NCI-H146 treated with DMSO at 0.1 percent for 48 hours (cell line): Measurements from ENCODE around the gene PHLDB2.
"Not testable (repeated sequence)": the region's sequence is repeated elsewhere in the genome, so short reads cannot be mapped to it uniquely, and the experiment has no call there.

Experiments used
- DNase-seq: peaks from one replicate; lab custom pipeline; 2025; ENCODE audit not compliant: unreplicated experiment; lab: John Stamatoyannopoulos, UW

The PHLDB2 gene

DNA sequence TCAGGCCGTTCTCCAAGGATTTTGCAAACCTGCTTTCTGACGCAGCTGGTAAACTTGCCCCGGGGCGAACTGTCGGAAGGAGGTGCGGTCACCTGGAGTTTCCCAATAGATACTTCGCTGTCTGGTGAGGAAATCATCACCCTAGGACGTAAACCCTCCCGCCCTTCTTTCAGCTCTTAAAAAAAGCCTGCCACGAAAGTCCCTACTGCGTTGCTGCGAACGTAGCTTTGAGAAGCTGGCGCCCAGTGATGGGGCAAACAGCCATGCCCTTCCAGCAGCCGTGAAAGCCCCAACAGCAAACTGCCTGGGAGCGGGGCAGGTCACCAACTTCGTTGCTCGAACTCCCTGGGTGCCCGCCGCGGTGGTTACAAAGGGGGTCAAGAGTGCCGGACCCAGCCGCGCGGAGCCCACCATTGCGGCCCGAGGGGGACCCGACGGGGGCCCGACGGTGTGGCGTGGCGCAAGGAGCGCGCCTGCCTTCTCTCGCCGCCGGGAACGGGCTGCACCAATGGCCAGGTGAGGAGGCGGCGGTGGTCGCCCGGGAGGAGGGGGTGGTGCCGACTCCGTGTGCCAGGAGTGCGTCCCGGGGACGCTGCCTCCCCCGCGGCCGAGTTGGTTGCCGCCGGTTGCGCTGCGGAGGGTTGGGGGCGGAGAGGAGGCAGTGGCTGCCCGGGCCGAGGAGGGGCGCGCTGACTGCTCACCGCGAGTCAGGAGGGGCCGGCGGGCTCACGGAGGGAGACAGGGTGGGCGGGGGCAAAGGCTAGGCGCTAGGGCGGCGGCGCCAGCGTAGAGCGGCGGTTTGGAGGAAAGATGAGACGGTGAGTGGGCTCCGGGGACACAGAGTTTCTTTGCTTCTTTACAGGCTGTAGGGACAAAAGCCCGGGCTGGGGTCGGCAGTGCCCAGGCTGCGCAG, at the start of gene PHLDB2:
TSS of gene PHLDB2 (plus strand) at position 205 of the 913 bp plus-strand sequence. CDS start 24,813 bp downstream, outside the sequence.
- DNase-seq, result peak; percentile 82

DNA sequence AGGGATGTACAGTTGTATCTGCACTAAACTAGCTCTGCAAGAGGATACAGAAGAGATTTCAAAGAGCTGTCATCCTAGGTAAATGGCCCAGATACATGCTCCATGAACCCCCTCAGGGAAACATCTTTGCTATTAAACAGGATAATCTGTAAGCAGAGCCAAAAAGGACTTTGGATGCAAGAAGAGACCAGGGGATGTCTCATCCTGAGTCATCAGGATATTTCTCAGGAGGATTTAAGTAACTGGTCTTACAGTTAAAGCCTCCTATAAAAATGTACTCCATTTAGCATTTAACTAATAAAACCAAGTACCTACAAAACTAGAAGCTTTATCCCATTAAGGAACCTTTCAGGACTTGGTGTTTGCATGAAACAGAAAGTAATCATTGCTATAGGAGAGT, 48.2 kb upstream of the PHLDB2 start:
- DNase-seq, result no peak

DNA sequence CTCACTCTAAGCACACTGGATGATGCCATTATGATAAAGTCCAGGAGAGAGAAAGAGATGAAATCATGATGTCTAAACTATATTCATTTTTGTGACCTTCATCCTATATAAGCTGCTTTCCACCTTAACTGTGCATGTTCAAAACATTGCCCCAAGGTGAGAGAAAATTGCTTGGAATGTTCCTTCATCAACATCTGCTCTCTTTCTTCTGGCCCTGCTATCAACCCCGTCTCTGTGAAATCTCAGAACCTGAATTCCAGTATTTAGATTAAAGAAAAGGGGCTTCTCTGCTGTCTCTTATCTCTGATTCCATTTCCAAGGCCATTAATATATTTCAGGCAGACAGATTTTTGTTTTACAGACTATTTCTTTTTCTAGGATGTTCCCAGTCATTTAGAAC, 47.3 kb upstream of the PHLDB2 start:
- no peak for DNase-seq

DNA sequence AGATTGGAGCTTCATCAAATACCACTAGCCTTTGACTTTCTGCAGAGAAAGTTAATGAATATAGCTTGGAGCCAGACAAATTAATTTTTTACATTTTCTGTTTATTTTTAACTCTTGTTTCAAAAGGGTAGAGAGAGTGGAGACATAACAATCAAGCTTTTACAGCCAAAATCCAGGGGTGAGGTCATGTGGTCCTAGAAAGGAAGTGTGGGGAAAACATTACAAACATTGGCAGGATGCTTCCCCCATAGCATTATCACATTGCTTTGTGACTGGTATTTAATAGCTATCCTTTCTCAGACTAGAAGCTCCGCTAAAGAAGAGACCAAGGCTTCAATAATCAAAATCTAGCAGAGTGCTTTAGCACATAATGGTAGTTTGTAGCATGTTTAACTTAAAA, 46.4 kb upstream of the PHLDB2 start:
- no peak for DNase-seq

DNA sequence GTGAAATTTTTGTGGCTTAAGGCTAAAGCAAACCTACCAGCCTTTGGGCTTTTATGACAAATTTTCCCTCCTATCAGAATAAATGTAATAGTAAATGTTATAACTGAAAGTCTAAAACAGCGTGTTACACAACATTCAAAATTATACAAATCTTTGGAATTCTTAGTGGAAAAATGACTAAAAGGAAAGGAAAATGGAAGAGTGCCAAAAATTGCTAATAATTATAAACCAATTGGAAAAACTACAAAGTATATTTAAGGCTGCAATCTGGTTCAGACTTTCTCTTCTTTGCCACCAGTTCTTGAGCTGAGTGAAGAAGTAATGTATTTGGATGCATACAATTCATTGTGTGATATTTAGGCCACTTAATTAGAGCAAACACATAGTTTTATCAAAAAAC, 45.6 kb upstream of the PHLDB2 start:
- DNase-seq, result no peak

DNA sequence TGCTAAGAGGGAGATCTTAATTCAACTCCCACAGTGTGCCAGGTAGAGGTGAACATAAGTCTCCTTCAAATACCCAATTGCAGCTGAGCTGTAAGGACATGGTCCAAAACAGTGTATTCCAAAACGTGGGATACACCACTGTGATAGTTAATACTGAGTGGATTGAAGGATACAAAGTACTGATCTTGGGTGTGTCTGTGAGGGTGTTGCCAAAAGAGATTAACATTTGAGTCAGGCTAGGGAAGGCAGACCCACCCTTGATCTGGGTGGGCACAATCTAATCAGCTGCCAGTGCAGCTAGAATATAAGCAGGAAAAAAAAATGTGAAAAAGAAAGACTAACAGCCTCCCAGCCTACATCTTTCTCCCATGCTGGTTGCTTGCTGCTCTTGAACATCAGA, 45.1 kb upstream of the PHLDB2 start:
- no peak for DNase-seq

DNA sequence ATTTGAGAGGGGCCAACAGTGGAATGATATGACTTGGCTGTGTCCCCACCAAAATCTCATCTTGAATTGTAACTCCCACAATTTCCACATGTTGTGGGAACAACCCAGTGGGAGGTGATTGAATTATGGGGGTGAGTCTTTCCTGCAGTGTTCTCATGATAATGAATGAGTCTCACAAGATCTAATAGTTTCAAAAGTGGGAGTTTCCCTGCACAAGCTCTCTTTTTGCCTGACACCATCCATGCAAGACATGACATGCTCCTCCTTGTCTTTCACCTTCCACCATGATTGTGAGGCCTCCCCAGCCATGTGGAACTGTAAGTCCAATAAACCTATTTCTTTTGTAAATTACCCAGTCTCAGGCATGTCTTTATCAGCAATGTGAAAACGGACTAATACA, 42.3 kb upstream of the PHLDB2 start:
- DNase-seq, result not testable (repeated sequence)

DNA sequence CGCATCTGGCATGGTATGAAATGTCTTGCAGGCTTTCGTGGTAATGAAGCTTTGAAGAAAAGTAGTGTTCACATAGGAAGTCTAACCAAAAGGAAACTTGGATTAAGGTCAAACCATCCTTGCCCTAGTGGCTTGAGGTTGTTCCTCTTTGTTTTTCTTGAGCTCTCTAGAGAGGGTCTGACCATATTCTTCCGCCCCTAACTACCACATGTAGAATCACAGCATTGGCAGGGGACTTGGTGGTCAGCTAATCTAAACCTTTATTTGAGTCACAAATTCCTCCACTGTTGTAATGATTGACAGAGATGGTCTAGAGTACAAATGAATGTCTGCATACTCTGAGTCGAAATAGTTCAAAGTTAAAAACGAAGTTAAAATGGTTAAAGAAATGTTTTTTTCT, 39.1 kb upstream of the PHLDB2 start:
- no peak for DNase-seq

DNA sequence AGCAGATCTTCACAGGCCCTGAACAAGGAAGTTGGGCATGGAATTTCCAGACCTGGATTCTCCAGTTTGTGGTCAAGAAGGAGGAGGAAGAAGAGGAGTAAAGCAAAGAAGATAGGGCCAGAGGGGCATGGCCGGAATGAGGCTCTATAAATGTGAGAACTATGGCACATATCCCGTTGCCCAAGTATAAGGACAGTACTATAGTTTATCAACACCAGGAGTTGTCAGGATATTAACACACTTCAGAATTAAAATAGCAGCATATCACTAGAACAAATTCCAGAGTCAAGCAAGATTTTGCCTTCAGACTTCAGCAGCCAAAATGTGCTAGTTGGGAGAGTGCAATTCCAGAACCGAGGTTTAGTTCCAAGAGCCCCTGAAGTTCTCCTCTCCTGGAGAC, 38.4 kb upstream of the PHLDB2 start:
- DNase-seq, result no peak

DNA sequence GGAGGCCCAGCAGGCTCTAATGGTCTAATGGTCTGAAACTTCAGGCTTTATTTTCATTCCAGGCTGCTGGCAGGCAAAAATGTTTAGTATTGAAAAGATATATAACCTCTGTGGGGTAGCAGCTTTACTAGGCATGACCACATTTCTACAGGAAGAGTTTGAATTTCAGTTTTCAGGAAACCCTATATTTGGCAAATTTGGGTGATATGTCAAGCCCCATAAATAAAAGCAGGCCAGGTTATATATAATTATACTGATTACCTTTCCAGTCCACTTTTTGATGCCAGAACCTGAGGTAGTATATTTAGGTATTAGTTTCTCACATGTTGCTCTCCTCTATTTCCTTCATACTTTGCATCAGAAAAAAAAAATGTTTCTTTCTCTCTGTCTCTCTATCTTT, 37.2 kb upstream of the PHLDB2 start:
- DNase-seq, result no peak

DNA sequence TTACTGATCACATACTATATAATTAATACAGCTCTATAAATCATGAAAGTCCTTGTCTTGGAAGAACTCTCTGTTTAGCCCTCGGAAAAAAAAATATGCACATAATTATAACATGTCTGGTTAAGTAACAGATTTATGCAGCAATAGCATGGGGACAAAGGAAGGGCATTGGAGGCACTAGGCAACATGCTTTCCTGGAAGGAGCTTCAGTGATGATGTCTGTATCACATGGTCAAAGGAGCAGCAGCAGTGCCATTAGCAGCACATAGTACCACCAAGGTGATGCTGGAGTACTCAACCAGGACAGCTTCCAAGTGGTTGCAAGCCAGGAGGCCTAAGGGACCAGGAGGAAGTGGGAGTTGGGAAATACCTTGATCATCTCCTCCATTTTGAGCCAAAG, 36.3 kb upstream of the PHLDB2 start:
- DNase-seq, result no peak

DNA sequence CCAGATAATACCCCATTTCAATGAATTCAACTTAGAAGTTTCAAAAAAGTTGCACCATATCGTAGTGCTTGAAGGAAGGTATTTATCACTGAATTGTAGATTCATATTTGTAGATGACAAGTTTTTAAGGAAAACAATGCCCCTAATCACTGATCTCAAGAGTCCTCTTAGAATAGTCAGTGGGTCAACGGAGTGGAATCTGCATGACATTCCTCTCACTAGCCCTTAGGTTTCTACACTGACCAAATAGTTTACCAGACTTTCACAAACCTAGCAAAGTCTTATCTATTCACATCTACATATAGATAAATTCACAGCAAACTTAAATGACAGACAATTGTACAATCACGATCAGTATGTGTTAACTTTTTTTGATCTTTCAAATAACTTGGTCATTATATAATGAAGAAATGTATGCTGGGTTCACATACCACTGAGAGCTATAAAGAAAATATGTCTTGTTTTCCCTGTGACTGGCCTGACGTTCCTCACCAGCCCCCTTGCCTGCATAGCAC, 35.7 kb upstream of the PHLDB2 start:
- no peak for DNase-seq

DNA sequence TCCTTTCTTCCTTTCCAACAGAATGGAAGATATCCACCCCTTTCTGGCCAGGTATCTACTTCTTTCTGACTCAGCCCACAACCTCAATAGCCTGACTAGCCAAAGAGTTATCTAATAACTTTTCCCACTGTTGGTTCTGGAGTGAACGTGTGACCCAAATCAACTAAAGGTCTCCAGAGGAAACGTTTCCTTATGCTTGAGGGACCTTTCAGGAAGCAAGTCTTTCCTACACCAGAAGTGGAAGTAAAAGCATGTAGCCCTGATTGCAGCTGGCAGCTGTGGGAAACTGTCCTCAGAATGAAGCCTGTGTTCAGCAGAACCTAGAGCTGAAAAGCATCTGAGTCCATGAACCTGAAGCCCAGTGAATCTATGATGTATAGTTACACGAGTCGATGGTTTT, 34.7 kb upstream of the PHLDB2 start:
- no peak for DNase-seq

DNA sequence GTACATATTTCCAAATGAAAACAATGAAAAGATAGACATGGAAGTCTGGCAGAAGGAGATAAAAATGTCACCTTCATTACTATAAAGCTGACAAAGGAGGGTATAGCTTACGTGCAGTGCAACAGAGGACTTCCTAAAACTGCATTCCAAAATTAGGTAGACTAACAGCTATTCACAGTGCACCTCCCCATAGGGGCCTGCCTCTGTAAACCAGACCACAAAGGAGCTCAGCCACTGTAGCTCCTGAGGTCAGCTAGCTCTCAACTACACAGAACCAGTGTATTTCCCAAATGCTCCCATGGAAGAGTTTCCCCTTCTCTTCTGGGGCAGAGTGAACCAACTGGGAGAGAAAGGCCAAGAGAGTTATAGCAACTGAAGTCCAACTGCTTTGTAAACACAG, 31.2 kb upstream of the PHLDB2 start:
- no peak for DNase-seq

DNA sequence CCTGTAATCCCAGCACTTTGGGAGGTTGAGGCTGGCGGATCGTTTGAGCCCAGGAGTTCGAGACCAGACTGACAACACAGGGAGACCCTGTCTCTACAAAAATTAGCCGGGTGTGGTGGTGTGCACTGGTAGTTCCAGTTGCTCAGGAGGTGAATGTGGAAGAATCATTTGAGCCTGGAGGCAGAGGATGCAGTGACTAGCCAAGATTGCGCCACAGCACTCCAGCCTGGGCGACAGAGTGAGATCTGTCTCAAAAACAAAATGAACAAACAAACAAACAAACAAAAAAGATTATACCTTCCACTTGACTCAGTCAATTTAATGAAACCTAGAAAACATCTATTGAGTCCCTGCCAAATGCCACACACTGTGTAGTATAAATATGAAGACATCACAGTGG, 30.5 kb upstream of the PHLDB2 start:
- no peak for DNase-seq

DNA sequence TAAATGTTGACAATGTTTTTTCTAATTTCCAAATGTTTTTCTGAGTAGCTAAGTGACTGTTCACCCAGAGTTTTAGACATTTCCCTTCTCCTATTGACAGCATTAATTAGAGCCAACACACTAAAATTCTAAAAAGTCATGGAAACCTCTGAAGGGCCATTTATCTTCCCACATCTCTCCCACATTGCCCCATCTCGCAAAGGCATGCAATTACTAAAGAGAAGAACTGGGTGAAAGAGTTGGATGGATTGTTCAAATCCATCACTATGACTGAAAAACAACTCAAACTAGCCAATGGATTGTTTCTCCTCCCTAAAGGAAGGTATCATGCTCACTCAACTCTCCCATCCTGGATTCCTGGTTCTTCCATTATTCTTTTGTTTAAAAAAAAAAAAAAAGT, 30.0 kb upstream of the PHLDB2 start:
- DNase-seq, result no peak

DNA sequence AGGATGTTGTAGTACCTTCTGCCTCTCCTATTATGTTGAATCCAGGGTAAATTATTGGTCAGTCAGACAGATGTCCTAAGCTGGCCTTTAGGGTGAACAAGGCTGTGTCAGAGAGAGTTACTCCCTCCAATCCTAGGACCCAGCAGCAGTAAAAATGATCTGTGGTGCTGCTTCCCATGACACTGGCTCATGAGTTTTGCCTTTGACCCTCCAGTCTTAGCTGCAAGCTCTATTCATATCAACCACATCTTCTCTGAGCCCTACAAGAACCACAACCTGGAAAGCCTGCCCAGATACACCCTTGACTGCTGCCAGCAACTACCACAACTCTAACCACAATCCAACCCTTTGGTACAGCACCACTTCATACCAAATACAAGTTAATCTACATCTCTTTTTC, 27.2 kb upstream of the PHLDB2 start:
- no peak for DNase-seq

DNA sequence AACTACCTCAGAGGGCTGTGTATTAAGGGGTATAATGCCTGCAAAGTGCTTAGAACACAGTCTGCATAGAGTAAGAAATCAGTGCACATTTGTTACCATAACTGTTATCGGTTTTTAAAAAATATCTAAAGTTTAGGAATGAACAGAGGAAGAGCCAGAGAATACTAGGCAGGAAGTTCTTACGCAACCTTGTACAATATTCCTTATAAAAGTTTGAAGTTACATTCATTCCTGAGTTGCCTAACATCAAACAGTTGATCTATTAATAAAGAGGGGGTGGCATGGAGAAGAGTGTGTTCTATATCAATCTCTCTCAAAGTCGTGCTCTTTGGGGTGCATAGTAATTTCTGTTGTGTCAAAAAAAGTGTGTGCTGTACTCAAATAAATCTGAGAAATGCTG, 22.0 kb upstream of the PHLDB2 start:
- no peak for DNase-seq

DNA sequence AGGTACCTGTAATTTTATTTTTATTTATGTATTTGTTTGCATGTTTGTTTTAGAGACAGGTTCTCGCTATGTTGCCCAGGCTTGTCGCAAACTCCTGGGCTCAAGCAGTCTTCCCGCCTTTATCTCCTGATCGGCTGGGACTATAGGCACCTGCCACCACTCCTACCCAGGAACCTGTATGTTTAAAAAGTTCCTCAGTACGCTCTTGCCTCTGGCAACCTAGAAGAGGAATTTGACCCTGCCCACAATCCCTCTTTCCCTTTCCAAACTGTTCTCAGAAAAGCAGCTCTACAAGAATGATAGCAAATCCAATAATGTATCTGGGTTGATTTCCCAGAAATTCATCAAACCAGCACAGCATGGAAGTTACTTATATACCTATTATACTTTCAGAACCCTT, 20.9 kb upstream of the PHLDB2 start:
- no peak for DNase-seq

DNA sequence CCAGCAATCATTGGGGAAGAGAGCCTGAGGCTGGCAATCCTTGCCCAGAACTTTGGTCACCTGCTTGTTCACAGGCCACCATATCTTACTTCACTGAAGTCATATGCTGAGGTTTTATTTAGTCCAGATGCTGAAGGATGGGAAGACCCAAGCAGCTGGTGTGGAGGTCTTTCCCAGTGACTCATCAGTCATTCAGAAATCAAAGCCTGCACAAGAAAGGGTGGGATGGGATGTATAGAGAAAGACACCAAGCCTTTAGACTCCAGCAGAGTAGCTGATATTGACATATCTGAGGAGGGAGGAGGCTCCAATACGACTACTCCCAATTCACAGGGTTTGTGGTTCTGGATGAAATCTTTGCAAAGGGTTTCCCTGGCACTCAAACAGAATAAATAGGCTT, 13.0 kb upstream of the PHLDB2 start:
- DNase-seq, result no peak

DNA sequence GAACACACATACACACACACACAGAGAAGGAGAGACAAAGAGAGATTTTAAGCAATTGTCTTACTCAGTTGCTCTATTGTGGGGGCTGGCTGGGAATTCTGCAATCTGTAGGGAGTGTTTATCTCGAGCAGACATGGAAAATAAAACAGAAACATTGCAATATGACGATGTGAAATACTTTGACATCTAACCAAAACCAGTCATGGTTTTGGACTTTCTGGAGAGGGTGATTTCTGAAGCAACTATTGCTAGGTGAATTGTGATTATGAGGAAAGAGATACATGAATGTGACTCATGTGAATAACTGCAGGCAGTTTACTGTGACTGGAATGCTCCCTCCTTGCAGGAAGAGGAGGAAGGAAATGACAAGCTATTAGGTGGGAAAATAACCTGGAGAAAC, 12.3 kb upstream of the PHLDB2 start:
- no peak for DNase-seq

DNA sequence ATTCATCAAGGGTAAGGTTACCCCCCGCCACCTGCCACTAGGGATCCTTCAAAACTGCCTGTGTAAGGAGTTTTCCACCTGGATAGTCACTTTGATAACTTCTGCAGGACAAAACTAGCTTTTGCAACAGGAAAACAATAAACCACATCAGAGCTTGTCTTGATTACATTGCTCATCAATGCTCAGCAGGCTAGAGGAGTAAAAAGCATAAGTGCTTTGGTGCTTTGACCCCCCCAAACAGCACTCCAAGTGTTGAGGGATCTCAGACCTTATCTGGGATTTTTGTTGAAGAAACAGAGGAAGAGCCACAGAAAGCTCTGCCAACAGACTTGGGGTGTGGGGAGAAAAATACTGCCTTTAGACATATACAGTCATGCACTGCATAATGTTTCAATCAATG, 10.8 kb upstream of the PHLDB2 start:
- no peak for DNase-seq

DNA sequence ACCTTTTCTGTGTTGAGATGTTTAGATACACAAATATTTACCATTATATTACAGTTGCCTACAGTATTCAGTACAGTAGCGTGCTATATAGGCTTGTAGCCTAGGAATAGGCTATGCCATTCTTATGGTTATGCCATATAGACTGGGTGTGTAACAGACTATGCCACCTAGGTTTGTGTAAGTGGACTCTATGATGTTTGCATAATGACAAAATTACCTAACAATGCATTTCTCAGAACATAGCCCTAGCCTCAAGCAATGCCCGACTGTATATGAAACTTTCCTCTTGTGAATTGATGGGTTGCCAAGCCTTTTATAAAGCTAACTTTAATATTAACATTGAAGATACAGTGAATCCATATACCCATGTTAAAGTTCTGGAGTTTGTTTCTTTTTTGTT, 10.3 kb upstream of the PHLDB2 start:
- DNase-seq, result no peak
